HepG2 (cell line): ENCODE results near the gene PCIF1. TPM values are rescaled to one million over a fixed set of nuclear protein-coding genes. Genes with fewer than 3 reads are reported as not detected.
A peak's percentile ranks its signal among the peaks of the same experiment; 100 is the strongest.

Experiments used
- ATAC-seq: fragments of 200-7000 bp; cut with Tn5 transposase; 3 replicates; pipeline ENCODE4 v1.9.1; 2020; ENCODE audit warnings: mild to moderate bottlenecking, moderate library complexity
- BruUV-seq: library from RNA; stranded (reverse); fragments of 400-500 nt; replicated peaks from 2 replicates; lab custom pipeline; 2021; lab: Mats Ljungman, UMichigan
- CTCF ChIA-PET: fragments of 300-600 bp; formaldehyde crosslinking; extraction: SDS; loops from one replicate; lab custom pipeline; 2021; ENCODE audit warnings: low total read pairs, inconsistent platforms, low intra/inter-chr PET ratio; lab: Yijun Ruan, JAX
- POLR2A ChIA-PET: fragments of 350-600 bp; sonication (Branson Sonifier 250); formaldehyde crosslinking; loops from one replicate; lab custom pipeline; 2020; ENCODE audit warnings: antibody characterized with exemption, inconsistent platforms; lab: Yijun Ruan, JAX
- DNase-seq: peaks from one replicate; pipeline ENCODE4 v3.0.0-alpha.2; 2015; ENCODE audit warnings: low spot score
- FAIRE-seq: peaks from 3 replicates; lab custom pipeline; 2011; peaks lifted over from hg19 to GRCh38; lab: Jason Lieb, UNC
- H2AFZ ChIP-seq: one replicate; pipeline ENCODE4 v1.6.1; 2011; ENCODE audit warnings: low read length, inconsistent platforms
- H3K27ac ChIP-seq: fragments of 300-600 bp; 3 replicates; pipeline ENCODE4 v1.8.0; 2011; ENCODE audit warnings: mixed run types, mild to moderate bottlenecking, mixed read lengths, low read length, inconsistent platforms; ENCODE audit not compliant: insufficient read depth; ENCODE audit errors: extremely low read length
- H3K27me3 ChIP-seq, 2 experiments: fragments of 200-600 bp in 1 of 2; 2 replicates in 1 of 2; 3 replicates in 1 of 2; pipeline versions ENCODE4 v1.6.0 to v1.8.0; 2011; ENCODE audit warnings: low read length in 2 of 2, mild to moderate bottlenecking in 2 of 2, moderate library complexity in 2 of 2, inconsistent platforms in 1 of 2; ENCODE audit not compliant: insufficient read depth in 2 of 2, control insufficient read depth in 1 of 2
- H3K36me3 ChIP-seq, 2 experiments: fragments of 200-600 bp in 1 of 2; replicated peaks in 1 of 2; 2 replicates in 1 of 2; 3 replicates in 1 of 2; pipeline versions ENCODE4 v1.5.1 to v1.8.0; 2011; ENCODE audit warnings: low read length in 2 of 2, inconsistent platforms in 1 of 2; ENCODE audit not compliant: insufficient read depth in 2 of 2, control insufficient read depth in 1 of 2
- H3K4me1 ChIP-seq: 2 replicates; pipeline ENCODE4 v1.5.1; 2012; ENCODE audit warnings: low read length, inconsistent platforms; ENCODE audit not compliant: insufficient read depth
- H3K4me2 ChIP-seq: 2 replicates; pipeline ENCODE4 v1.6.0; 2011; ENCODE audit warnings: low read depth, low read length, inconsistent platforms
- H3K4me3 ChIP-seq, 3 experiments: fragments of 200-600 bp in 1 of 3; sonication (generic), shearing (Covaris generic) in 1 of 3; replicated peaks in 1 of 3; 2 replicates each; pipeline ENCODE4 v1.5.1; 2011 to 2016; ENCODE audit warnings: low read length in 3 of 3, inconsistent platforms in 2 of 3, low read depth in 2 of 3, mild to moderate bottlenecking in 2 of 3, control low read depth in 1 of 3, mixed read lengths in 1 of 3; ENCODE audit not compliant: insufficient read depth in 1 of 3
- H3K79me2 ChIP-seq: one replicate; pipeline ENCODE4 v1.6.1; 2011; ENCODE audit warnings: low read length, inconsistent platforms; ENCODE audit not compliant: insufficient read depth
- H3K9ac ChIP-seq: 2 replicates; pipeline ENCODE4 v1.6.0; 2011; ENCODE audit warnings: mild to moderate bottlenecking, low read depth, low read length, inconsistent platforms; ENCODE audit not compliant: insufficient read depth
- H3K9me3 ChIP-seq: 2 replicates; pipeline ENCODE4 v1.5.1; 2012; ENCODE audit warnings: mild to moderate bottlenecking, low read length
- H4K20me1 ChIP-seq: 2 replicates; pipeline ENCODE4 v1.6.0; 2011; ENCODE audit warnings: inconsistent platforms, mild to moderate bottlenecking, low read length, moderate library complexity; ENCODE audit not compliant: insufficient read depth
- AGO2 ChIP-seq: fragments of 200-400 bp; formaldehyde crosslinking; optimal IDR thresholded peaks from 2 replicates; pipeline ENCODE3; 2017; ENCODE audit warnings: mild to moderate bottlenecking, low read depth, low read length, moderate library complexity
- FLYWCH1 ChIP-seq: sonication (generic); formaldehyde crosslinking; IDR thresholded peaks from 2 replicates; pipeline ENCODE4 v1.8.1; 2023; ENCODE audit warnings: mild to moderate bottlenecking, missing genetic modification reagents
- HCFC1 ChIP-seq: fragments of 150-350 bp; IDR thresholded peaks from 2 replicates; pipeline ENCODE4 v1.6.1; 2014; ENCODE audit warnings: low read depth, low read length
- KDM3A ChIP-seq: IDR thresholded peaks from 2 replicates; pipeline ENCODE4 v1.6.1; 2018; ENCODE audit warnings: low read depth, missing compliant biosample characterization
- ZBTB33 ChIP-seq: sonication (generic); formaldehyde crosslinking; IDR thresholded peaks from 2 replicates; pipeline ENCODE4 v1.4.0; 2020; ENCODE audit warnings: missing genetic modification reagents
- ZC3H13 ChIP-seq: sonication (generic); formaldehyde crosslinking; IDR thresholded peaks from 2 replicates; pipeline ENCODE4 v1.8.1; 2023; ENCODE audit warnings: mild to moderate bottlenecking, missing genetic modification reagents, moderate library complexity
- ZNF678 ChIP-seq: sonication (generic); formaldehyde crosslinking; IDR thresholded peaks from 2 replicates; pipeline ENCODE4 v1.4.0; 2020; ENCODE audit warnings: mild to moderate bottlenecking, missing genetic modification reagents
- ZNF704 ChIP-seq: sonication (generic); formaldehyde crosslinking; IDR thresholded peaks from 2 replicates; pipeline ENCODE4 v1.8.1; 2023; ENCODE audit warnings: mild to moderate bottlenecking, inconsistent platforms, moderate library complexity, missing genetic modification reagents, borderline replicate concordance
- WGBS: methylation state at CpG from one replicate; pipeline ENCODE4 v1.1.6; 2017; ENCODE audit warnings: low lambda C conversion rate; 5-methylcytosine and 5-hydroxymethylcytosine counted together
- in situ Hi-C: cut with HindIII; loops from 2 replicates; pipeline ENCODE4 v1.10.0; 2017; ENCODE audit warnings: low pct_unique_long_range_greater_than_20kb; ENCODE audit not compliant: extremely low pct_ligation_motif_present
- intact Hi-C: fragments of 100-400 bp; cut with micrococcal nuclease; formaldehyde crosslinking; loops from one replicate; pipeline ENCODE4 v1.10.0; 2022; ENCODE audit not compliant: unreplicated experiment
- polyA plus RNA-seq, 8 experiments: library from polyadenylated mRNA; depleted of rRNA in 3 of 8; stranded (reverse) in 7 of 8; unstranded in 1 of 8; fragments of >200 nt; fragmentation: Illumina TruSeq in 4 of 8; extraction: Trizol in 4 of 8; gene quantifications; 2 replicates each; pipeline versions ENCODE4 v1.2.1 to v1.2.3, GENCODE V29; 2011 to 2016; ENCODE audit warnings: low read depth in 4 of 8, missing spikeins in 1 of 8, mixed read lengths in 1 of 8; ENCODE audit not compliant: insufficient read depth in 1 of 8
- total RNA-seq, 5 experiments: library from RNA; depleted of rRNA; stranded (reverse); fragments of >200 nt; fragmentation: Illumina TruSeq; extraction: Trizol; gene quantifications; 2 replicates each; pipeline ENCODE4 v1.2.3, GENCODE V29; 2016; ENCODE audit warnings: low read depth in 1 of 5

Gene PCIF1
- total and polyA plus RNA-seq, 2 of the 13 experiments (the other 11 are each of a cell fraction or from before 2014, with no cell fraction given) = 20.9 to 24.4 TPM

- CTCF ChIA-PET = no interaction called here
- ATAC-seq (no peak), DNase-seq (no peak), FAIRE-seq (no peak)
- no peak for TF ChIP-seq HCFC1
- no peak for TF ChIP-seq KDM3A (CRISPR knock-in tag)
- TF ChIP-seq ZC3H13 (CRISPR knock-in tag) = no peak
- TF ChIP-seq ZNF678 (CRISPR knock-in tag) = no peak
- TF ChIP-seq FLYWCH1 (CRISPR knock-in tag) = no peak
- no peak for TF ChIP-seq ZNF704
- no peaks in the 10 kb centered on the region for H3K4me1 ChIP-seq
- in situ Hi-C loops (no loop called here), intact Hi-C loops (no loop called here)
- H4K20me1 ChIP-seq = no peaks in the 10 kb centered on the region
- H3K79me2 ChIP-seq = no peaks in the 10 kb centered on the region
- no peak overlapping the region for H3K27ac ChIP-seq
- no peak overlapping the region for H3K4me2 ChIP-seq
- no peaks in the 10 kb centered on the region for H3K9me3 ChIP-seq
- no TSS peak for BruUV-seq
- no peak overlapping the region for H3K4me3 ChIP-seq
- 94% methylated on average over 4 of the region's 4 CpGs for WGBS
- POLR2A ChIA-PET = interaction anchor here (0.9 to 1.8 kb wide), 4 partner anchors 9 to 68 kb away, joined by 4 to 9 read pairs (median 5); no protein-coding TSS in a partner anchor
- H3K36me3 ChIP-seq = peaks cover 49 to 65% of the 10 kb centered on the region in 2 experiments
- no peak overlapping the region for H2AFZ ChIP-seq
- no peak overlapping the region for H3K9ac ChIP-seq
- H3K27me3 ChIP-seq = no peaks in the 10 kb centered on the region
Observed at GRCh38 chr20:45958593-45958992, 24.1 kb downstream of the PCIF1 start.

GRCh38 chr20:45959126-45959525 is 24.6 kb downstream of the PCIF1 start:
- H3K36me3 ChIP-seq = peaks cover 48 to 70% of the 10 kb centered on the region in 2 experiments
- H3K4me2 ChIP-seq = no peak overlapping the region
- no peaks in the 10 kb centered on the region for H3K27me3 ChIP-seq
- H3K9ac ChIP-seq = no peak overlapping the region
- WGBS = 90% methylated on average over 16 of the region's 16 CpGs
- in situ Hi-C loops (no loop called here), intact Hi-C loops (no loop called here)
- no peak overlapping the region for H2AFZ ChIP-seq
- POLR2A ChIA-PET = interaction anchor here (1.4 to 1.8 kb wide), 2 partner anchors 11 to 24 kb away, joined by 6 to 9 read pairs; no protein-coding TSS in a partner anchor
- no peaks in the 10 kb centered on the region for H4K20me1 ChIP-seq
- DNase-seq = no peak
- CTCF ChIA-PET = no interaction called here
- no peaks in the 10 kb centered on the region for H3K9me3 ChIP-seq
- no peak for TF ChIP-seq ZBTB33 (CRISPR knock-in tag)
- TF ChIP-seq AGO2 = peak; percentile 43
- BruUV-seq = no TSS peak
- no peak for ATAC-seq
- H3K4me3 ChIP-seq = no peak overlapping the region
- H3K27ac ChIP-seq = no peak overlapping the region
- no peak for FAIRE-seq
- no peaks in the 10 kb centered on the region for H3K79me2 ChIP-seq
- H3K4me1 ChIP-seq = no peaks in the 10 kb centered on the region
